Esophagus (tissue), 2 donors: ENCODE results near the gene FERMT2. TPM values are rescaled to one million over a fixed set of nuclear protein-coding genes. Genes with fewer than 3 reads are reported as not detected.
"Not testable (repeated sequence)": the region's sequence is repeated elsewhere in the genome, so short reads cannot be mapped to it uniquely, and the experiment has no call there.

Source experiments
- H3K27ac ChIP-seq, 2 donors: one replicate each; pipeline ENCODE4 v1.5.1; 2013; ENCODE audit warnings: low read depth in 2 of 2, mild to moderate bottlenecking in 2 of 2, inconsistent platforms in 1 of 2, low read length in 1 of 2, moderate library complexity in 1 of 2
- H3K27me3 ChIP-seq, 2 donors: one replicate each; pipeline ENCODE4 v1.6.1; 2013; ENCODE audit warnings: low read length in 2 of 2, control low read depth in 1 of 2, mild to moderate bottlenecking in 1 of 2; ENCODE audit not compliant: insufficient read depth in 2 of 2, control insufficient read depth in 1 of 2
- H3K36me3 ChIP-seq, 2 donors: one replicate each; pipeline ENCODE4 v1.6.1; 2013; ENCODE audit warnings: low read length in 1 of 2; ENCODE audit not compliant: control insufficient read depth in 2 of 2, insufficient read depth in 2 of 2
- H3K4me1 ChIP-seq, 2 donors: one replicate each; pipeline ENCODE4 v1.6.1; 2013; ENCODE audit warnings: low read length in 1 of 2; ENCODE audit not compliant: control insufficient read depth in 2 of 2, insufficient read depth in 2 of 2
- H3K4me3 ChIP-seq, 2 donors: one replicate each; pipeline ENCODE4 v1.5.1; 2013; ENCODE audit warnings: low read length in 2 of 2, mild to moderate bottlenecking in 2 of 2, low read depth in 1 of 2, moderate library complexity in 1 of 2
- H3K9me3 ChIP-seq, 2 donors: one replicate each; pipeline ENCODE4 v1.6.1; 2013; ENCODE audit warnings: mild to moderate bottlenecking in 2 of 2, low read depth in 1 of 2, low read length in 1 of 2, moderate library complexity in 1 of 2; ENCODE audit not compliant: control insufficient read depth in 2 of 2, insufficient read depth in 1 of 2
- WGBS, 2 donors: extraction: QIAGEN DNeasy Blood & Tissue Kit; methylation state at CpG; one replicate each; pipeline ENCODE4 v1.1.7; 2013; 5-methylcytosine and 5-hydroxymethylcytosine counted together
- polyA plus RNA-seq, 2 donors: library from polyadenylated mRNA; stranded (reverse); fragments of 200-250 nt; gene quantifications; one replicate each; pipeline ENCODE4 v1.2.3, GENCODE V29; 2013
- donor health status: healthy with polysubstance abuse.
- donor health status: Bipolar disorder and iron deficiency.

Gene FERMT2
- polyA plus RNA-seq, 2 donors = 6.5 to 21.5 TPM

- Histone ChIP-seq H3K4me3 (no peak overlapping the region), H3K27me3 (no peaks in the 10 kb centered on the region), H3K27ac (no peak overlapping the region), H3K9me3 (no peaks in the 10 kb centered on the region), H3K36me3 (peaks cover 0 to 2% of the 10 kb centered on the region in 2 donors), H3K4me1 (no peaks in the 10 kb centered on the region)
- WGBS, 2 donors = 96 to 98% methylated on average over 1 of the region's 1 CpG
Observed at GRCh38 chr14:52876311-52876710, 74.5 kb downstream of the FERMT2 start.

DNA sequence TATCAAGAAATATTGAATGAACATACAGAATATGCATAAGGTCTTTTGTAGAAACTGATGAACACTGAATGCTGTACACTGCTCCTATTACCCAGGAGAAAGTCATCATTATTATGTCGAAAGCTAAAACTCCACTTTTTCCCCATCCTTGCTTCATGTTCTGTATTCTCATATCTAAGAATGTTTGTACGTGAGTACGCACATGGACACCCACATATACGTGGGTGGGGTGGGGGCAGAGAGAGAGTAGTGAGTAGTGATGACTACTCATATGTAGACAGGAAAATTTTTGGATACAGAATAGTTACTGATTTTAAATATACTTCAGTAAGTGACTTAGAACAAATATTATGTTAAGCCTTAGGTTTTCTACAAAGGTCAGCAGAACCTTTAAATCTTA is 75.1 kb downstream of the FERMT2 start:
- Histone ChIP-seq H3K27ac (no peak overlapping the region), H3K36me3 (peaks cover 0 to 2% of the 10 kb centered on the region in 2 donors), H3K4me3 (no peak overlapping the region)

GRCh38 chr14:52874389-52874788 is 76.5 kb downstream of the FERMT2 start:
- Histone ChIP-seq H3K27me3 (no peaks in the 10 kb centered on the region), H3K4me3 (no peak overlapping the region), H3K4me1 (no peaks in the 10 kb centered on the region), H3K36me3 (no peaks in the 10 kb centered on the region), H3K9me3 (no peaks in the 10 kb centered on the region), H3K27ac (no peak overlapping the region)
- 76 to 79% methylated on average over 1 of the region's 1 CpG for WGBS, 2 donors

More for the DNA sequence above, 75.1 kb downstream of the FERMT2 start:
- Histone ChIP-seq H3K9me3 (no peaks in the 10 kb centered on the region), H3K4me1 (no peaks in the 10 kb centered on the region), H3K27me3 (no peaks in the 10 kb centered on the region)
- WGBS, 2 donors = 83 to 85% methylated on average over 4 of the region's 4 CpGs

DNA sequence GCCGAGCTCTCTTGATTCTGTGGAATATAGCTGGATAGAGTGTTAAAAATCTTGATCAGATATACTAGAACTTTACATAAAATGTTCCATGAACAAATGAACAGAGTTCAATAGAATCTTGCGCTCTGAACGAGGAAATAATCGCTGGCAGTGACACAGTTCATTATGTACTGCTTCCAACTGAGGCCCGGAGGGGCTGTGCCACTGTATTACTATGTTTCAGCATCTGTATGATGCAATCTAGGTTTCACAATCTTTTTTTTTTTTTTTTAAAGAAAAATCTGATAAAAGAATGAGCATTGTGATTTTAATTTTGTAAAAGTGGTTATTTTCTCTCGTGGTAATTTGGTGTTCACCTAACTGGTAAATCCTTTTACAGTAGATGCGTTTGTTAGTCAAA is 77.2 kb downstream of the FERMT2 start:
- Histone ChIP-seq H3K9me3 (no peaks in the 10 kb centered on the region), H3K36me3 (no peaks in the 10 kb centered on the region), H3K4me1 (no peaks in the 10 kb centered on the region), H3K27me3 (no peaks in the 10 kb centered on the region), H3K4me3 (no peak overlapping the region), H3K27ac (no peak overlapping the region)
- 73 to 75% methylated on average over 7 of the region's 7 CpGs for WGBS, 2 donors

GRCh38 chr14:52873065-52873464 is 77.8 kb downstream of the FERMT2 start:
- Histone ChIP-seq H3K36me3 (no peaks in the 10 kb centered on the region), H3K4me3 (no peak overlapping the region), H3K9me3 (no peaks in the 10 kb centered on the region), H3K27me3 (no peaks in the 10 kb centered on the region), H3K27ac (no peak overlapping the region), H3K4me1 (no peaks in the 10 kb centered on the region)
- WGBS, 2 donors = 84 to 91% methylated on average over 4 of the region's 4 CpGs

- 81 to 87% methylated on average over 3 of the region's 3 CpGs for WGBS, 2 donors
- H3K27me3 ChIP-seq = no peaks in the 10 kb centered on the region
- no peak overlapping the region for H3K4me3 ChIP-seq
- no peaks in the 10 kb centered on the region for H3K36me3 ChIP-seq
- H3K4me1 ChIP-seq = no peaks in the 10 kb centered on the region
- no peaks in the 10 kb centered on the region for H3K9me3 ChIP-seq
- no peak overlapping the region for H3K27ac ChIP-seq
Observed at GRCh38 chr14:52871606-52872005, 79.2 kb downstream of the FERMT2 start.

DNA sequence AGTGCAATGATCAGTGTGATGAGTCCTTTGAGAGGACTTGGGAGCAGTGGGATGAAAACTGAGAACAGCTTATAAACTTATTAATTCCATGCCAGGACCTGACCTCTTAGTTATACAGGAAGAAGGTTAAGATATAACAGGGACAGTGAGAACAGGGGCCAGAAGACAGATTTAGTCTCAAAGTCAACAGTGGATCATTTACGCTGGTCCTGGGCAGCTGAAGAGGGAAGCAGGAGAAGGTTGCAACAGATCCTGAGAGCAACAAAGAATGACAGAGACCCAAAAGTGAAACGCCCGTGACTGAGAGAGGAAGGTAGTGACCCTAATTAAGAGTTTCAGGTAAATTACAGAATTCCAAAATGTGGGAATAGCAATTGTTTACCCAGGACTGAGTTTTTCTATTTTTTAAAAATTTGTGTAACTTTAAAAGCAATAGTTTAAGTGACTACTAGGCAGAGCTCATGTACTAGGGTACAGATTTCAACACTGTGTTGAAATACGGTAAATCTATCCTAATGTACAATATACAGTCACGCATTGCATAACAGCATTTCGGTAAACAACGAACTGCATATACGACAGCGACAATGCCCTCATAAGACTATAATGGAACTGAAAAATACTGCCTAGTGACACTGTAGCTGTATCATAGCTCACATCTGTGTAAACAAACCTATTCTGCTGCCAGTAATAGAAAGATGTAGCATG is 81.8 kb downstream of the FERMT2 start:
- no peak overlapping the region for H3K4me3 ChIP-seq
- H3K27ac ChIP-seq = no peak overlapping the region
- WGBS, 2 donors = 94 to 96% methylated on average over 9 of the region's 9 CpGs
- H3K9me3 ChIP-seq = no peaks in the 10 kb centered on the region
- H3K27me3 ChIP-seq = no peaks in the 10 kb centered on the region
- no peaks in the 10 kb centered on the region for H3K36me3 ChIP-seq
- H3K4me1 ChIP-seq = no peaks in the 10 kb centered on the region

DNA sequence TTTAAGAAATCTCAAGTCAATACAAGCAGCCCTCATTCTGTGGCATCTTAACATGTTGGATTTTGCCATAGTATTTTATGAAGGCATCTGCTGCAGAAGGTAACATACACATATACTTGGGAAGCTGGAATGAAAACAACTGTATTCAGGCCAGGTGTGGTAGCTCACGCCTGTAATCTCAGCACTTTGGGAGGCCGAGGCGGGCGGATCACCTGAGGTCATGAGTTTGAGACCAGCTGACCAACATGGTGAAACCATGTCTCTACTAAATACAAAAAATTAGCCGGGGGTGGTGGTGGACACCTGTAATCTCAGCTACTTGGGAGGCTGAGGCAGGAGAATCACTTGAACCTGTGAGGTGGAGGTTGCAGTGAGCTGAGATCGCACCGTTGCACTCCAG is 86.0 kb downstream of the FERMT2 start:
- not testable (repeated sequence) for H3K4me1 ChIP-seq, H3K36me3 ChIP-seq, H3K27ac ChIP-seq, H3K9me3 ChIP-seq, H3K4me3 ChIP-seq, H3K27me3 ChIP-seq
- 92% methylated on average over 7 of the region's 7 CpGs for WGBS, 2 donors

- WGBS, 2 donors = 63 to 70% methylated on average over 1 of the region's 1 CpG
- H3K9me3 ChIP-seq = no peaks in the 10 kb centered on the region
Observed at GRCh38 chr14:52863334-52863700, 87.5 kb downstream of the FERMT2 start.

GRCh38 chr14:52862632-52863333 is 88.1 kb downstream of the FERMT2 start:
- 46% methylated on average over 4 of the region's 4 CpGs for WGBS, 2 donors
- Histone ChIP-seq H3K36me3 (peaks cover 0 to 2% of the 10 kb centered on the region in 2 donors), H3K27me3 (no peaks in the 10 kb centered on the region), H3K4me3 (no peak overlapping the region), H3K4me1 (no peaks in the 10 kb centered on the region), H3K27ac (no peak overlapping the region), H3K9me3 (no peaks in the 10 kb centered on the region)

More at GRCh38 chr14:52863334-52863700, 87.5 kb downstream of the FERMT2 start:
- Histone ChIP-seq H3K4me3 (no peak overlapping the region), H3K27me3 (no peaks in the 10 kb centered on the region), H3K36me3 (peaks cover 0 to 2% of the 10 kb centered on the region in 2 donors), H3K4me1 (no peaks in the 10 kb centered on the region), H3K27ac (no peak overlapping the region)
